ENCODE results near the gene CARNS1.
A peak's percentile ranks its signal among the peaks of the same experiment; 100 is the strongest.
"Not testable (repeated sequence)": the region's sequence is repeated elsewhere in the genome, so short reads cannot be mapped to it uniquely, and the experiment has no call there.

Gene CARNS1

DNA sequence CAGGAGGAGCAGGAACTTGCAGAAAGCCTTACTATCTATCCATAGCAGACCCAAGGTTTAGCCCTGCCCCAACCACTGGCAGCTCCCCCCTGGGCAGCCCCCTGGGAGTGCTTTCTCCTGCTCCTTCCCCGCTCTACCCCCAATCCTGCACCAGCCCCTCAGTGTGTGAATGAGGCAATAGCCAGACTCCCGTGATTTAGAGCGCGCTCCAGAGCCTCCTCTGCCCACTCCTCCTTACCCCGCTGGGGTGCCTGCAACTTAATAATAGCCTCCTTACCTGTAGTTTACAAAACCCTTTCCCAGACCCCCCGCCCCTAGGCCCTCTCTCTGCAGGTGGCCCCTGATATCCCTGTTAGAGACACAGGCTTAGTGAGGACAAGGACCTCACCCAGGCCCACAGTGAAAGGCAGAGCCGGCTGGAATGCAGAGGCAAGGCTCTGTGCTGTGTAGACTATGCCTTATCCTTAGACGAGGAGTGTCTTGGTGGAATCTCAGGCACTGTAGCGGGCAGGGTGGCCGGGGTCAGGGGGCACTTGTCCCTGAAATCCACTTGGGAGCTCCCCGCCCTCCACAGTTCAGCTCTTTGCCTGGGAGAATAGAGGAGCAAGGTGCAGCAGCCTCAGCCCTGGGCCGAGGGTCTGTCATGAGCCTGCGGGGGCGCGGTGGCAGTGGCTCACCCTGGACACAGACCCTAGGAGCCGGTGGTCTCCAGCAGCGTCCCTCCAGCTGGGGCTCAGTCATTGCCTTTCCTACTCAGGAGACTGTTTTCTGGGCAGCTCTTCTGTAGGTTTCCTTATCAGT, 4.3 kb upstream of the CARNS1 start:
- DNase-seq, result no peak

DNA sequence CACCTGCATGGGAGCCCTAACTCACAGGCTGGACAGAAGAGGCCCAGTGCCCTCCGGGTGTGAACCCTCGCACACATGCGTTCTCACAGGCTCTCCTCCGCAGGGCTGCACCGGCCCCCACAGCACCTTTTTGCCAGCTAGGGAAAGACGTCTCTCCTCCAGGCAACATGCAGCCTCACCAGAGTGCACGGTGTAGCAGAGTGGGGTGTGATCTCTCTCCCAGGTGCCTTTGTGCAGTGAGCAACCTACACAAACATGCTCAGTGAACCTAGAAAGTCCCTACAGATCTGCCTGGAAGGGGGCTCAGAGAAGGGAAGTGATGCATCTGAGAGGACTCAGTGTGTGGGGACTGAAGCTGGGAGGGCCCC, 3.7 kb upstream of the CARNS1 start:
- DNase-seq, result no peak

DNA sequence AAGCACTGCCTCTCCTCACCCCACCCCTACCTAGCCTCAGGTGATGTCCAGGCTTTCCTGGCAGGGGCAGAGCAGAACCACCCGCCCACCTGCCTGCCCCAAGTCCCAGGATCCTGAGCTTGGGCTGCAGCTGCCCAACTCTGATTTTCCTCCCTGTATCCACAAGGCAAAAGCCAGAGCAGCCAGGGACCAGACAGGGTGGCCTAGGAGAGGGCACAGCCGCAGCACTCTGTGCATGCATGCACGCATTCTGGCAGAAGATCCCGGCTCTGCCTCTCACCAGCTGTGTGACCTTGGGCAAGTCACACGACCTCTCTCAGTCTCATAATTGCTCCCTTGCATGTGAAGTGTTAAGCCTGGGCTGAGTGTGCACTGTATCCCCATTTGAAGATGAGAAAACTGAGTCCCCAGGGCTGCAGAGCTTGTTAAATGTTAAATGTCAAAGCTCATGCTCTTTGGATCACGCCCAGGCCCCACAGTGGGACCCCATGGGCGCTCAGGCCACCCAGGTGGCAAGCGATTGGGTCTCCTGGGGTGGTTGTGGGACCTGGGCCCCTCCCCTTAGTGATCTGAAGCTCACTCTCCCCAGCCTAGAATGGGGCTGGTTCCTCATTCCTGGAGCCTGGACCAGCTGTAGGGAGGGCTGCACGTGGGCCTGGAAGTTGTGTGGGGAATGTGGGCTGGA, 2.8 kb upstream of the CARNS1 start:
- DNase-seq, result no peak

DNA sequence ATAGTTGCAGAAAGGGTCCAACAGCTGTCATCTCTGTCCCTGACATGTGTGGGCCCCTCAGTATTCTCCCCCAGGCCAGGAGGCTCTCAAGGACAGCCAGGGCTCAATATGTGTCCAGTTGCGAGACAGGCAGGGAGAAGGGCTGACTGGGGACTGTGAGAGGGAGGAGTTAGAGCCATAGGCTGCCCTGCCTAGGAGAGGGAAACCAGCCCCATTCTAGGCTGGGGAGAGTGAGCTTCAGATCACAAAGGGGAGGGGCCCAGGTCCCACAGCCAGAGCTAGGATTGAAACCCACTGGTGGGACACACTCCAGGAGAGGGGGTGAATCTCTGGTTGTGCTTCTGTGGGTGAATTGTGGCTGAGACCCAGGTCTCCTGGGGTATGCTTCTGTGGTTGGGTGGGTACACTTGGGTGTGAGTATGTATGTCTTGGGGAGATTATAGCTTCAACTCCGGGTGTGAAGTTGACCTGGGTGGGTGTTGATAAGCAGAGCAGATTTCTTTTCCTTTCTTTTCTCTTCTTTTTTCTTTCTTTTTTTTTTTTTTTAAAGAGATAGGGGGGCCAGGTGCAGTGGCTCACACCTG, 2.1 kb upstream of the CARNS1 start:
- DNase-seq, result no peak

DNA sequence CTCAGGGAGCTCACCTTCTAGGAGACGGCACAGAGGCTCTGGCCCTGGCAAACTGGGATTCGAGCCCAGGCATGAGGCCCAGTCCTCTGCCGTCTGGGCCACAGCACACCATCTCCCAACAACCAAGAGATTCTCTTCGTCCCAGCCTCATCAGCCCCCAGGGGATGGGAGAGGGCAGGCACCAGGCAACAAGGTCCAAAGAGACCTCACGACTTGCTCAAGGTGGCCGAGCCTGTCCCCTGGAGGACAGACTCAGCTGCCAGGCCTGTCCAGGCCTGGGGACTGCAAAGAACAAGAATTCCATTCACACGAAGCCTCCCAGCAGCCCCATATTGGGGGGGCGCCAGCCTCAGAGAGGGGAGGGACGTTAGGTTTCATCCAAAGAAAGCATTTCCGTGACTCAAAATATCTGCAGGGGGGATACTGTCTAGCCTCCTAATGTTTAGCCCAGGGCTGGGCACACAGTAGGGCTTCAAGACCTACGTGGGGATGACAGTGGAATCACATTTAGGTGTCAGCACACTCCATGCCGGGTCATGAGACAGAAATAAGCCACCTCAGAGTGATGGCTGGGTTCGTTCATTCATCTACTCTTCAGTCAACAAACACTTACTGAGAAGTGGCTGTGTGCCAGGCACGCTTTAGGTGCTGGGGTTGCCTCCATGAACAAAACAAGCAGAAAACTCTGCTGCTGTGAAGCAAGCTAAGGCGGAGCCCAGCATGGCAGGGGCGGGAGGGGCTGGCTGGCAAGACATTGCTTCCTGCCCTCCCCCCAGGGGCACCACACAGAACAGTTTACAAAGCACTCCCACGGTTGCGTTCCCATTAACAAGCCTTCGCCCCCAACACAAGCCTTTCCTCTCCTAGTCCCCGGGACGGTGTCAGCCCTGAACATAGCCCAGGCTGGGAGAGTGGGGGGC, 1.2 kb downstream of the CARNS1 start:
- DNase-seq, result peak; percentile 21

DNA sequence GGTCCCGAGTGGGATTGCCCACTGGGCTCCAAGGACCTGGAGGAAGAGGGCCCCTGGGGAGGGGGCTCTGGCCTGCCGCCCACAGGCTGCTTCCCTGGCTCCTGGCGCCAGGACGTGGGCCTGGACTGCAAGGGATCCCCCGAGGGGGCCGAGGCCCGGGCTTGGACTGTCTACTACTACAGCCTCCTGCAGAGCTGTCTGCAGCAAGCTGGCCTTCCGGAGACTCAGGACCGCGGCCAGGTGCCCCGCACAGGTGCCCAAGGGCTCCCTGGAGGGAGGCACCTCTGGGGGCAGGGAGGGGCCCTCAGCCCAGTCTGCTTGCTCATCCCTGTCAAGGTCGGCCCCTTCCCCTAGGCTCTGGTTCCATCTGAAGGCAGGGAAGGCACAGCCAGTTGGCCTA, 1.9 kb downstream of the CARNS1 start:
- no peak for DNase-seq

DNA sequence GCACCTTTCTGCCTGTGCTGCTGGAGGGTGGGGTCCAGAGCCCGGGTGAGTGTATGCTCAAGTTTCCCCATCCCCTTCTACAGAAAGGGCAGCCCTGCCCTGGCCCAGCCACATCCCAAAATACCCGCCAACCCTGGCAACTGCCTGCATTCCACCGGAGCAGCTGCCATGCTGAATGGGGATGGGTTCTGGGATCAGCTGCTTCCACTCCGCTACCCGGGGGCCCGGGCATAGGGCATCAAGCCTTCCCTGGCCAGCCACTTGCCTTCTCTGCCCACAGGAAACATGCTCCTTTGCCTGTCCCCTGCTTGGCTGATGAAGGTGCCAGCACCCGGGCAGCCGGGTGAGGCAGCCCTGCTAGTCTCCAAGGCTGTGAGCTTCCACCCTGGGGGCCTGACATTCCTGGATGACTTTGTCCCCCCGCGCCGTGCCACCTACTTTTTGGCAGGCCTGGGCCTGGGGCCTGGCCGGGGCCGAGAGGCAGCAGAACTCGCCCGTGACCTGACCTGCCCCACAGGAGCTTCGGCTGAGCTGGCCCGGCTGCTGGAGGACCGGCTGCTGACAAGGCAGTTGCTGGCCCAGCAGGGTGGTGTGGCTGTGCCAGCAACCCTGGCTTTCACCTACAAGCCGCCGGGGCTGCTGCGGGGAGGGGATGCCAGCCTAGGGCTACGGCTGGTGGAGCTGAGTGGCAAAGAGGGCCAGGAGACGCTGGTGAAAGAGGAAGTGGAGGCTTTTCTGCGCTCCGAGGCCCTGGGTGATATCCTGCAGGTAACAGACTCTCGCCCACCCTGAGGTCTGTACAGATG, 3.2 kb downstream of the CARNS1 start:
- no peak for DNase-seq

DNA sequence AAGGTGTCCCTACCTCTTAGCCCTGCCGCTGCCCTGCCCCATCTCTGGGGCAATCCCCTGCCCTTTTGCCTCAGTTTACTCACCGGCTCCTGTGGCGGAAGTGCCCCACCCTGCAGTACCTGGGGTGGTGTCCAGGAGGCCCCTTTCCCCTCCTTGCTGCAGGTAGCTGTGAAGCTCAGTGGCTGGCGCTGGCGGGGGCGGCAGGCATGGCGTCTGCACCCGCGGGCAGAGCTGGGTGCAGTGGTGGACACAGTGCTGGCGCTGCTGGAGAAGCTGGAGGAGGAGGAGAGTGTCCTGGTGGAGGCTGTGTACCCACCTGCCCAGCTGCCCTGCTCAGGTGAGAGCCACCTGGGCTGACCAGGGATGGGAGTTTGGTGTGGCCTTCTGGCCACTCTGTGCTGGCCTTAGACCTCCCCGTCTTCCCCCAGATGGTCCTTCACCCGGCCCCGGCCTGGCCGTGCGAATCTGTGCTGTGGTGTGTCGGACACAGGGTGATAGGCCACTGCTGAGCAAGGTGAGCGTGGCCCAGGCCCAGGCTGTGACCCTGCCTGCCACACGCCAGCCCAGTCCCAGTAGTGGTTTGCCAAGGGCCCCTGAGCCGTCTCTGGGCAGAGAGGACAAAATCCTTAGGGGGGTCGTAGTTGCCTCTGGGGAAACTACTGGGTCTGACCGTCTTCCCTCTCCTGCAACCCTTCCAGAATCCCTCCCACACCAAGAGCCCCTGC, 4.0 kb downstream of the CARNS1 start:
- no peak for DNase-seq

DNA sequence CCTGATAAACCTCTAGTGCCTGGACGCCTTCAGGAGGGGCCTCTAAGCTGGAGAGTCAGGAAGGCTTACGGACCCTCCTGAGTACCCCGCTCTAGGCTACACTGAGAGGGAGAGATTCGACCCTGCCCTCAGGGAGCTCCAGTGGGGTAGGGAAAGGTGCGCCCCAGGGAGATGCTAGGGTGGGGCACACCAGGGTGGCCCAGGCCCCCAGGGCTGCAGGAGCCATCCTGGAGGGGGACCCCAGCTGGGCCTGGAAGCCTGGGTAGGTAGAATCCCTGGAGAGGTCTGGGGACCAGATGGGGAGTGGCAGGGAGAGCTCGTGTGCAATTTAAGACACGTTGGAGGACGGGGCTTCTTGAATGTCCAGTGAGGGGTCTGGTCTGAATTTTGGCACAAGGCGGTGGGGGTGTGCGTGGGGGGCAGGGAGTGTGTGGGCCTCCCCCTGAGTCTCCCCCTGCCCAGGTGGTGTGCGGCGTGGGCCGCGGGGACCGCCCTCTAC, 4.7 kb downstream of the CARNS1 start:
- no peak for DNase-seq

DNA sequence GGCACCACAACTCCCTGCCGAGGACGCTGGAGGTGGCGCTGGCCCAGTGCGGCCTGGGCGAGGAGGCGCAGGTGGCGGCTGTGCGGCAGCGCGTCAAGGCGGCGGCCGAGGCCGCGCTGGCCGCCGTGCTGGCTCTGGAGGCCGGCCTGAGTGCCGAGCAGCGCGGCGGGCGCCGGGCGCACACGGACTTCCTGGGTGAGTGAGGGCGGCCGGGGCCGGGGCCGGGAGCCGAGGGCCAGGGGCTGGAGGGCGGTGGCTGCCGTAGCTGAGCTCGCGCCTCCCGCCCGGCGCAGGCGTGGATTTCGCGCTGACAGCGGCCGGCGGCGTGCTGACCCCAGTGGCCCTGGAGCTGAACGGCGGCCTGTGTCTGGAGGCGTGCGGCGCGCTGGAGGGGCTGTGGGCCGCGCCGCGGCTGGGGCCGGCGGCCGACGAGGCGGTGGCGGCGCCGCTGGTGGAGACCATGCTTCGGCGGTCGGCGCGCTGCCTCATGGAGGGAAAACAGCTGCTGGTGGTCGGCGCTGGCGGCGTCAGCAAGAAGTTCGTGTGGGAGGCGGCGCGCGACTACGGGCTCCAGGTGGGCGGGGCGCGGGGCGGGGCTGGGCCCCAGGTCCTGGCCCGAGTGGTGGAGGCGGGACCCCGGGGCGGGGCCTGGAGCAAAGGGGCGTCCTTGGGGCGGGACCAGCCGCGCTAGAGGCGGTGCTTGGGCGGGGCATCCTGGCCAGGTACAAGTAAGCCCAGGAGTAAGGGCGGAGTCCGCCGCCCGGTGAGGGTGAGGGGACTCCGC, 5.4 kb downstream of the CARNS1 start:
- DNase-seq, result peak; percentile 89

DNA sequence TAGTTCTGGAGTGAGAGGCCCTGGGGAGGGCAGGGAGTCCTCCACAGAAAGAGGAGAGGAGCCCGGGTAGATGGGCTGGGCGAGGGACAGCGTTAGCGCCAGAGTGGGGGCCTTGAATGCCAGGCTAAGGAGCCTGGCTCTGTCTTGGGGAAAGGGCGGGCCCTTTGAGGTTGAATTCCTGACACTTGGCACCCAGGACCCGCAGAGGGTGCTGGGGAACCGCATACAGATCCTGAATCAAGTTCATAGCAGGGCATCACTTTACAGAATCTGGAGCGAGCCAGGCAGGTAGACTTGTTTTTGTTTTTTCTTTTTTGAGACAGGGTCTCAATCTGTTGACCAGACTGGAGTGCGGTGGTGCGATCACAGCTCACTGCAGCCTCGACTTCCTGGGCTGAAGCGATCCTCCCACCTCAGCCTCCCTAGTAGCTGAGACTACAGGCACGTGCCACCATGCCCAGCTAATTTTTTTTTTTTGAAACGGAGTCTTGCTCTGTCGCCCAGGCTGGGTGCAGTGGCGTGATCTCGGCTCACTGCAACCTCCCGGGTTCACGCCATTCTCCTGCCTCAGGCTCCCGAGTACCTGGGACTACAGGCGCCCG, 6.1 kb downstream of the CARNS1 start:
- no peak for DNase-seq

DNA sequence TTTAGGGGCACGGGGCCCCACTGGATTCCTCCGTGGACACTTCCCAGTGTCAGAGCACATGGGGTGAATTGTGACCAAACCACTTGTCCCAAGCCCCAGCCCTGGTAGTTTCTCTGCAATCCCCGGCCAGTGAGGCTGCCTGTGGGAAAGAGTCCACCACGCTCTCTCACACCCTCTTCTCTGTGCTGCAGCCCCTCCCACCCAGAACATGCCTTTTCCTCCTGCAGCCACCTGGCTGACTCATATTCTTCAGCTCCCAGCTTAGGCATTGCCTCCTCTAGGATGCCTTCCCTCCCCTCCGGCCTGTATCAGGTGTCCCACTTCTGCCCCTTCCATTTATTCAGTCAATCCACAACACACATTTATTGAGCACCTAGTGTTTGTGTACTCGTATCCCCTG, 7.4 kb downstream of the CARNS1 start:
- no peak for DNase-seq

DNA sequence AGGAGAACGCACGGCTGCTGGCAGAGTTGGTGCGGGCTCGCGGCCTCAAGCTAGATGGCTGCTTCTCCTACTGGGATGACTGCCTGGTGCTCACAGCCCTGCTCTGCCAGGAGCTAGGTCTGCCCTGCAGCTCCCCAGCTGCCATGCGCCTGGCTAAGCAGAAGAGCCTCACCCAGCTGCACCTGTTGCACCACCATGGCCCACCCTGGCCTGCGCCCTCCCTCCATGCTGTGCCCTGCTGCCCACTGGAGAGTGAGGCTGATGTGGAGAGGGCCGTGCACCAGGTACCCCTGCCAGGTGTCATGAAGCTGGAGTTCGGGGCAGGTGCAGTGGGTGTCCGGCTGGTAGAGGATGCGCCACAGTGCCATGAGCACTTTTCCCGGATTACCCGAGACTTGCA, 8.0 kb downstream of the CARNS1 start:
- DNase-seq, result no peak

DNA sequence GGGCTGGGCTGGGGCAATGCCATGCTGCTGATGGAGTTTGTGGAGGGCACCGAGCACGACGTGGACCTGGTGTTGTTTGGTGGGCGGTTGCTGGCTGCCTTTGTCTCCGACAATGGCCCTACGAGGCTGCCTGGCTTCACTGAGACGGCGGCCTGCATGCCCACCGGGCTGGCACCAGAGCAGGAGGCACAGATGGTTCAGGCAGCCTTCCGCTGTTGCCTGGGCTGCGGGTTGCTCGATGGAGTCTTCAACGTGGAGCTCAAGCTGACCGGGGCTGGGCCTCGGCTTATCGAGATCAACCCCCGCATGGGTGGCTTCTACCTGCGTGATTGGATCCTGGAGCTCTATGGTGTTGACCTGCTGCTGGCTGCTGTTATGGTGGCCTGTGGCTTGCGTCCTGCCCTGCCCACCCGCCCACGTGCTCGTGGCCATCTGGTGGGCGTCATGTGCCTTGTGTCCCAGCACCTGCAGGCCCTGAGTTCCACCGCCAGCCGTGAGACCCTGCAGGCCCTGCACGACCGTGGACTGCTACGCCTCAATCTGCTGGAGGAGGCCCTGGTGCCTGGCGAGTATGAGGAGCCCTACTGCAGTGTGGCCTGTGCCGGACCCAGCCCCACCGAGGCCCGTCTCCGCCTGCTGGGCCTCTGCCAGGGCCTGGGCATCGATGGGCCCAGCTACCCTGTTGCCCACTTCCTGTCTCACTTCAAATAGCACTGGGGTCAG, 8.6 kb downstream of the CARNS1 start:
- no peak for DNase-seq

DNA sequence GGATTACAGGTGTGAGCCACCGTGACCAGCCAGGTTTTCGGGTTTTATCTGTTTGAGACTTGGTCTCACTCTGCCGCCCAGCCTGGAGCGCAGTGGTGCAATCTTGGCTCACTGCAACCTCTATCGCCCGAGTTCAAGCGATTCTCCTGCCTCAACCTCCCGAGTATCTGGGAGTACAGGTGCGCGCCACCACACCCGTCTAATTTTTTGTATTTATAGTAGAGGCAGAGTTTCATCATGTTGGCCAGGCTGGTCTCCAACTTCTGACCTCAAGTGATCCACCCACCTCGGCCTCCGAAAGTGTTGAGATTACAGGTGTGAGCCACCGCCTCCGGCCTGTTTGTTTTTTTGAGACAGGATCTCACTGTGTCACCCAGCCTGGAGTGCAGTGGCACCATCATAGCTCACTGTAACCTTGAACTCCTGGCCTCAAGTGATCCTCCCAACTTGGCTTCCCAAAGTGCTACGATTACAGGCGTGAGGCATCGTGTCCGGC, 11.9 kb downstream of the CARNS1 start:
- not testable (repeated sequence) for DNase-seq

DNA sequence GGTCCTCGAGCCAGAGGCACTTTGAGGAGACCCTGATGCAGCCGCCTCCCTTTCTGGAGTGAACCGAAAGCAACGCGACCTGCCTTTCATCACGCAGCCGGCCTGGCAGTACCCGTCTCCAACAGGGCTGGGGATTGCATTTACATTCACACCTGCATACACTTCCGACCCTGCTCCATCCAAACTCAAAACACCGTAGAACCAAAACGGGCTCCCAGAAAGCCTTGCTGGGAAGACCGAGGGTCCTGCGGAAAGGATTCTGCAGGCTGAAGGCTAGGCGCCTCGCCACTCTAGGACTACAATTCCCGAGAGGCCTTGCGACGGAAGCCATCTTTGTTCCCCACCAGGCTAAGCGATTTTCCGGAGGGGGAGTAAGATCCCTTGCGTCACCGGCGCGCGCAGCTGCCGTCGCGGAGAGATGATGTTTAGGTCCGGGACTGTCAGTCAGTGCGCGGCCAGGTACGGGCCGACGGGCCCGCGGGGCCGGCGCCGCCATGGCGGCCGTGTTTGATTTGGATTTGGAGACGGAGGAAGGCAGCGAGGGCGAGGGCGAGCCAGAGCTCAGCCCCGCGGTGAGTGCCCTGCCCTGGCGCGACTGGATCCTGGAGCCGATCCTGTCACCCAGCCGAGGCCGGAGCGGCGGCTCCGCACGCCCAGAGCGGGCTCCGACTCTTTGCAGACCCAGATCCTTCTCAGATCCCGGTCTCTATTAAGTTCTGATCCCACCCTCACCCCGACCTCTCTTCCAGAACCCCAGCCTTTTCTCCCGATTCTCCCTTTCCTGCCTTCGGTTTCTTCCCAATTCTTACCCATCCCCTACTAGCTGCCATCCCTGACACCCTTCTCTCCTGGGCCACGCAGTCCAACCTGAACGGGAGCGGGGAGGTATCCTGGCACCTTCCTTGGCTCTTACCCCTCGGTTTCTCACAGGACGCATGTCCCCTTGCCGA, 12.8 kb downstream of the CARNS1 start, which contains the start of gene RPS6KB2:
Gene RPS6KB2 (plus strand): TSS at position 443 of the 950 bp plus-strand sequence. CDS start 52 bp downstream, at position 495.
- DNase-seq, result peak; percentile 93

DNA sequence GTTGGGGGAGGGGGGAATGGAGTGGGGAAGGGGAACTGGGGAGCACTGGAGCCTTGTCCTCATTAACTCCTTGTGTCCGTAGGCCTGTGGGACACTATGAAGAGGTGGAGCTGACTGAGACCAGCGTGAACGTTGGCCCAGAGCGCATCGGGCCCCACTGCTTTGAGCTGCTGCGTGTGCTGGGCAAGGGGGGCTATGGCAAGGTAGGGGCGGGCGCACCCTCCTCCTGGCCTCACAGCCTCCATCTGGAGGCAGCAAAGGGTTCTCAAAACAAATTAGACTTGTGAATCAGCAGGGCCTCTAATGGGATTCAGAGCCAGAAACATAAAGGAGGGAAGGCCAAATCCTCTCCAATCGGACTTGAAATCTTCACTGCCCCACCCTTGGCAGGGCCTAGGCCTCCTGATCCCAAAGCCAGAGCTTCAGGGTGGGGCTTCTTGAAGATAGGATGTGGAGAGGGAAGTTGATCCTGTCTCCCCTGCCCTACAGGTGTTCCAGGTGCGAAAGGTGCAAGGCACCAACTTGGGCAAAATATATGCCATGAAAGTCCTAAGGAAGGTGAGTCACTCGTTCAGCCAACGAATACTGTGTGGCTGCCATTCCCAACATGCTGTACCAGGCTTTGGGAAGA, 13.7 kb downstream of the CARNS1 start:
- DNase-seq, result no peak

All from GDM1 (cell line).